Stomach (tissue), 4 donors: ENCODE measurements around the gene ATG4C.
"Not testable (repeated sequence)": the region's sequence is repeated elsewhere in the genome, so short reads cannot be mapped to it uniquely, and the experiment has no call there.

Source experiments
- EP300 ChIP-seq: sonication (generic); formaldehyde crosslinking; IDR thresholded peaks from one replicate; pipeline ENCODE4 v1.6.1; 2017; ENCODE audit warnings: antibody characterized with exemption
- POLR2A ChIP-seq, 4 donors: fragments of 450-650 bp; IDR thresholded peaks; one replicate each; pipeline ENCODE4 v1.6.1; 2016; ENCODE audit warnings: antibody characterized with exemption in 4 of 4, control low read depth in 2 of 4, mild to moderate bottlenecking in 1 of 4, moderate library complexity in 1 of 4

GRCh38 chr1:62760021-62760782 lies 23.7 kb upstream of the ATG4C start:
- TF ChIP-seq POLR2A (IDR thresholded peaks at IDR 0.05); EP300: not testable (repeated sequence)
